Activated CD8-positive, alpha-beta T cell treated with anti-CD3 and anti-CD28 coated beads for 36 hours (primary cell): Measurements from ENCODE around the gene AFF2. TPM values are rescaled to one million over a fixed set of nuclear protein-coding genes. Genes with fewer than 3 reads are reported as not detected.

Source experiments
- ATAC-seq: fragments of 200-7000 bp; cut with Tn5 transposase; one replicate; pipeline ENCODE4 v1.10.0; 2021; ENCODE audit warnings: mild to moderate bottlenecking, moderate library complexity
- CTCF ChIA-PET: fragments of 350-600 bp; sonication (Branson Sonifier 250); formaldehyde crosslinking; loops from one replicate; lab custom pipeline; 2021; ENCODE audit warnings: antibody characterized with exemption; lab: Charles Lee
- POLR2A ChIA-PET: fragments of 350-600 bp; sonication (Branson Sonifier 250); formaldehyde crosslinking; loops from one replicate; lab custom pipeline; 2021; ENCODE audit warnings: antibody characterized with exemption; lab: Charles Lee
- DNase-seq: peaks from one replicate; pipeline ENCODE4 v3.0.0-alpha.2; 2020
- H3K27ac Mint-ChIP-seq: one replicate; pipeline ENCODE4 v1.8.0; 2021; ENCODE audit warnings: mild to moderate bottlenecking, mixed read lengths
- H3K27me3 Mint-ChIP-seq: one replicate; pipeline ENCODE4 v1.8.0; 2021; ENCODE audit warnings: mixed read lengths
- H3K36me3 Mint-ChIP-seq: one replicate; pipeline ENCODE4 v1.8.0; 2021; ENCODE audit warnings: low read depth, mixed read lengths
- H3K4me1 Mint-ChIP-seq: one replicate; pipeline ENCODE4 v1.8.0; 2021; ENCODE audit warnings: low read depth, mixed read lengths
- H3K4me3 Mint-ChIP-seq: one replicate; pipeline ENCODE4 v1.8.0; 2021; ENCODE audit warnings: mild to moderate bottlenecking, moderate library complexity, mixed read lengths
- H3K9me3 Mint-ChIP-seq: one replicate; pipeline ENCODE4 v1.8.0; 2021; ENCODE audit warnings: mixed read lengths
- CTCF ChIP-seq: fragments of 200-600 bp; IDR thresholded peaks from one replicate; pipeline ENCODE4 v1.8.0; 2022; ENCODE audit warnings: antibody characterized with exemption, mild to moderate bottlenecking
- intact Hi-C: fragments of 100-400 bp; cut with micrococcal nuclease; formaldehyde crosslinking; loops from one replicate; pipeline ENCODE4 v1.10.0; 2022
- total RNA-seq, 2 experiments: library from RNA; stranded (reverse); gene quantifications; one replicate each; pipeline ENCODE4 v1.2.3, GENCODE V29; 2021

The AFF2 gene
- total RNA-seq, 2 experiments from 2014 or later = 1.3 to 1.7 TPM

- no peaks in the 10 kb centered on the region for H3K36me3 Mint-ChIP-seq
- peaks cover 4% of the 10 kb centered on the region for H3K4me1 Mint-ChIP-seq
- H3K9me3 Mint-ChIP-seq = no peaks in the 10 kb centered on the region
- ChIA-PET POLR2A (no interaction called here), CTCF (no interaction called here)
- no peak overlapping the region for H3K27ac Mint-ChIP-seq
- DNase-seq (no peak), ATAC-seq (no peak)
- no peak overlapping the region for H3K4me3 Mint-ChIP-seq
- intact Hi-C loops = no loop called here
- no peak for TF ChIP-seq CTCF
- H3K27me3 Mint-ChIP-seq = no peaks in the 10 kb centered on the region
These were observed 26.4 kb upstream of the AFF2 start for GRCh38 chrX:148474030-148474429.

GRCh38 chrX:148492057-148492456 lies 8.4 kb upstream of the AFF2 start:
- intact Hi-C loops = no loop called here
- Mint-ChIP-seq H3K27me3 (no peaks in the 10 kb centered on the region), H3K36me3 (no peaks in the 10 kb centered on the region), H3K9me3 (no peaks in the 10 kb centered on the region), H3K4me1 (peaks cover 3% of the 10 kb centered on the region), H3K4me3 (no peak overlapping the region), H3K27ac (no peak overlapping the region)
- CTCF ChIA-PET = no interaction called here
- ATAC-seq (no peak), DNase-seq (no peak)
- POLR2A ChIA-PET = no interaction called here
- no peak for TF ChIP-seq CTCF

- intact Hi-C loops = no loop called here
- DNase-seq (no peak), ATAC-seq (no peak)
- POLR2A ChIA-PET = no interaction called here
- CTCF ChIA-PET = no interaction called here
- no peaks in the 10 kb centered on the region for H3K36me3 Mint-ChIP-seq
- H3K4me1 Mint-ChIP-seq = peaks cover 16% of the 10 kb centered on the region
- H3K27ac Mint-ChIP-seq = no peak overlapping the region
- H3K4me3 Mint-ChIP-seq = no peak overlapping the region
- no peak for TF ChIP-seq CTCF
- no peaks in the 10 kb centered on the region for H3K9me3 Mint-ChIP-seq
- H3K27me3 Mint-ChIP-seq = no peaks in the 10 kb centered on the region
These were observed 5.2 kb upstream of the AFF2 start for GRCh38 chrX:148495176-148495575.

GRCh38 chrX:148498067-148498466 lies 2.4 kb upstream of the AFF2 start:
- ATAC-seq = peak; percentile 24
- no peaks in the 10 kb centered on the region for H3K9me3 Mint-ChIP-seq
- TF ChIP-seq CTCF = no peak
- H3K27ac Mint-ChIP-seq = no peak overlapping the region
- ChIA-PET POLR2A (no interaction called here), CTCF (interaction anchor here (1.0 kb wide), 1 partner anchor 10 kb away, joined by 3 read pairs; no protein-coding TSS in a partner anchor)
- DNase-seq = peak; percentile 9
- H3K36me3 Mint-ChIP-seq = no peaks in the 10 kb centered on the region
- intact Hi-C loops = no loop called here
- peaks cover 2% of the 10 kb centered on the region for H3K27me3 Mint-ChIP-seq
- H3K4me1 Mint-ChIP-seq = peaks cover 12% of the 10 kb centered on the region
- H3K4me3 Mint-ChIP-seq = no peak overlapping the region

- intact Hi-C loops = no loop called here
- H3K36me3 Mint-ChIP-seq = no peaks in the 10 kb centered on the region
- H3K9me3 Mint-ChIP-seq = no peaks in the 10 kb centered on the region
- peaks cover 12% of the 10 kb centered on the region for H3K4me1 Mint-ChIP-seq
- peak overlapping the region; percentile 29 for H3K4me3 Mint-ChIP-seq
- ChIA-PET CTCF (no interaction called here), POLR2A (no interaction called here)
- no peak for ATAC-seq
- no peak for DNase-seq
- no peak overlapping the region for H3K27ac Mint-ChIP-seq
- peaks cover 6% of the 10 kb centered on the region for H3K27me3 Mint-ChIP-seq
- TF ChIP-seq CTCF = no peak
These were observed 587 bp upstream of the AFF2 start for GRCh38 chrX:148499638-148500422.
